Esophagus mucosa (tissue), 1 donor: ENCODE data around the gene SLC25A42. TPM values are rescaled to one million over a fixed set of nuclear protein-coding genes. Genes with fewer than 3 reads are reported as not detected.

Source experiments
- ATAC-seq: fragments of 200-7000 bp; cut with Tn5 transposase; one replicate; pipeline ENCODE4 v1.9.1; 2020
- total RNA-seq: library from RNA; stranded (reverse); gene quantifications from one replicate; pipeline ENCODE4 v1.2.4, GENCODE V29; 2023
- donor health status: DM: yes; HTN: yes; CAD: no.

SLC25A42 gene, protein sequence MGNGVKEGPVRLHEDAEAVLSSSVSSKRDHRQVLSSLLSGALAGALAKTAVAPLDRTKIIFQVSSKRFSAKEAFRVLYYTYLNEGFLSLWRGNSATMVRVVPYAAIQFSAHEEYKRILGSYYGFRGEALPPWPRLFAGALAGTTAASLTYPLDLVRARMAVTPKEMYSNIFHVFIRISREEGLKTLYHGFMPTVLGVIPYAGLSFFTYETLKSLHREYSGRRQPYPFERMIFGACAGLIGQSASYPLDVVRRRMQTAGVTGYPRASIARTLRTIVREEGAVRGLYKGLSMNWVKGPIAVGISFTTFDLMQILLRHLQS
- total RNA-seq, result 2.5 TPM

DNA sequence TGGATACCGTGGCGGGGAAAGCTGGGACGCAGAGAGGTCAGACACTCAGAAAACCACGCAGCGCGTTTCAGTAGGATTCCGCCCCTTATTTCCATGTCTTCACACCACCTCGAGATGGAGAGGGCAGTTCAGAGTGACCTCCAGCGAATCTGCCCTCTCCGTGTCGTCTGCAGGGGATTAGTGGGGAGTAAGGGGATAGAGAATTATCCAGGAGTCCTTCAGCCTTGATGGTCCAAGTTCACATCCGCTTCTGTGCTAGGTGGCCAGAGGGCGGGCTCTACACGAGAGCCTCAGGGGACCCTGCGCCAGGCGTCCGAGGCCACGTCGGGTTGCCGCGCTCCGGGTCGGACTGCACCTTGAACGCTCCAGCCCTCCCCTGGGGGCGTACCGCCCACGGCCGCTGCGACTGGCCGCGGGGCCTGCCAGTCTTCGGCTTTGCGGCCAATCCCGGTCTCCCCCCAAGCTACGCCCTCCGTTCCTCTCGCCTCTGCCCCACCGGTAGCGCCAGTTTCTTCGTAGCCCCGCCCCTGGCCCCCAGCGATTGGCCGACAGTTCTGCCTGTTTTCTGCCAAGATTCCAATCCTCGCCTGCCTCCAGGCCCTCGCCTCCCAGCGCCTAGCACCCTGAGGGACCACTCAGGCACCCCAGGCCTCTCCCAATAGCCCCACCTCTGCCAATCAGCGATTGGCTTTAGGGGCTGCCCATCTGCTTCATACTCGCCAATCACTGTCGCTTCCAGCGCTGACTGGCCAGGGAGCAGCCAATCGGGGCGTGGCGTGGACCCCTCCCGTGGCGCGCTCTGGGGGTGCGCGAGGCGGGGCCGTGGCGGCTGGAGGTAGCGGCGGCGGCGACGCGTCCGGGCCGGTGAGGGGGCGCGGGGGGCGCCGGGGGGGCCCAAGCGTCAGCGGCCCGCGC lies at the start of gene SLC25A42:
Gene SLC25A42 (plus strand): TSS at position 812 of the 915 bp plus-strand sequence. CDS start 32,131 bp downstream, outside the sequence.
- peak; percentile 95 for ATAC-seq

DNA sequence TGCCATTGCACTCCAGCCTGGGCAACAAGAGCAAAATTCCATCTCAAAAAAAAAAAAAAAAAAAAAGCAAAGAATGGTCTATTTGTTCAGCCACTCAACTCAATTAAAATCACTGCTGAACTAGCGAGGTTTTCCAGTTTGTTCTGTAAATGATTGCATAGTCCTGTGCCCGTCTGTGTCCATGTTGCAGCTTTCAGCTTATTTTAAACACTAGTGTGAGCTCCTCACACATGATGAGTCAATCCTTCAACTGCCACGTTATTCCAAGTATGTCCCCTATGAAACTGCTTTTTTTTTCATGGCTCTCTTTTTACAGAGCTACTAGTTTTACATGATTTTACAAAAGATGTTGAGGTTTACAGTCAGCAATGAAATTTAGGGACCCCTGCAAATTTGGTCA lies 42.7 kb upstream of the SLC25A42 start:
- no peak for ATAC-seq

DNA sequence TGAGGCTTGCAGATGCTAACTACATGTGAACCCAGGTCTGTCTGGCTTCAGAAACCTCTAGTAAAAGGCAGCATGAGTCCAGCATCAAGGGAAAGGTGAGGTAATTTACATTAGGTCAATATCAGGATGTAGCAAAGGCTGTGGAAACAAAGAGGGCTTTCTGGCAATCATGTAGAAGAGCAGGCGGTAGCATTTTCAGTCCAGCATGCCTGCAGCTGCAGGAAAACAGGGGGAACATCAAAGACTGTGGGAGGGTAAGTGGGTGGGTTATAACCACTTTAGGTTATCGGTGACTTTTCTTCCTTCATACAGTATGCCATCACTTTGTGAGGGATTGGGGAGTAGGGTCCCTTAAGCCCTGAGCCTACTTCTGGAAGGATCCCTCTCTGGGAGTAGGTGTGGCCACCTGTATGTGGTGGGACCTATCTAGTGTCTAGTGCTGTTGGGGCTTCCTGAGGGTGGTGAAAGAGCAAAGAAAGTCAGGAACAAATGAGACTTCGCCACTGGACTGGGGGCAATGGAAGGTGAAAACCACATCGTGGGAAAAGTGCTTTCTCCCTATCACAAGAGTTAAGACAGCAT lies 41.3 kb upstream of the SLC25A42 start:
- no peak for ATAC-seq

DNA sequence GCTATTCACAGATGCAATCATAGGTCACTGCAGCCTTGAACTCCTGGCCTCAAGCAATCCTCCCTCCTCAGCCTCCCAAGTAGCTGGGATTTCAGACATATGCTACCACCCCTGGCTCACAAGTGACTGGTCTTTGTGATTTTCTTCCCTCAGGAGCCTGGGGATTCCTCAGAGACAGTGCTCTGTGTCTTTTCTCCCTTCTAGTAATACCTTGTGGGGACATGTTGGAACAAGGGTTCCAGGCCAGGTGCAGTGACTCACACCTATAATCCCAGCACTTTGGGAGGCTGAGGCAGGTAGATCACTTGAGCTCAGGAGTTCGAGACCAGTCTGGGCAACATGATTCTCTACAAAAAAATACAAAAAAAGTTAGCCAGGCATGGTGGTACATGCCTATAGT lies 40.4 kb upstream of the SLC25A42 start:
- peak; percentile 38 for ATAC-seq

DNA sequence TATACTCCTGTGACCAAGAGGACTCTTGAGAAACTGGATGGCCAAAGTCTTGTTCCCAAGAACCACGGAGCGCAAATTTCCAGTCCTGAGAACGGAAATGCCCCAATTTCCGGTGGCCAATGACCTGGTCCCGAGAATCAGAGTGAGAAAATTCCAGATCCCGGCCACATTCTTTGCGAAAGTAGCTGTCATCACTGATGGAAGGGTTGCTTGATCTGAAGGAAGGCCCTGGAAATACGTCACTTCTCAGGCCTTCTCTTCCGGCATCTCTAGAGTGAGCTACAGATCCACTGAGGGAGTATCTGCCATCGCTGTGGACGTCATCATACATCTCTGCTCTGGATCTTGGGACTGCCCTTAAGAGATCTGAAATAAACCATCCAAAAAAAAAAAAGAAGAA lies 37.9 kb upstream of the SLC25A42 start:
- ATAC-seq, result no peak

DNA sequence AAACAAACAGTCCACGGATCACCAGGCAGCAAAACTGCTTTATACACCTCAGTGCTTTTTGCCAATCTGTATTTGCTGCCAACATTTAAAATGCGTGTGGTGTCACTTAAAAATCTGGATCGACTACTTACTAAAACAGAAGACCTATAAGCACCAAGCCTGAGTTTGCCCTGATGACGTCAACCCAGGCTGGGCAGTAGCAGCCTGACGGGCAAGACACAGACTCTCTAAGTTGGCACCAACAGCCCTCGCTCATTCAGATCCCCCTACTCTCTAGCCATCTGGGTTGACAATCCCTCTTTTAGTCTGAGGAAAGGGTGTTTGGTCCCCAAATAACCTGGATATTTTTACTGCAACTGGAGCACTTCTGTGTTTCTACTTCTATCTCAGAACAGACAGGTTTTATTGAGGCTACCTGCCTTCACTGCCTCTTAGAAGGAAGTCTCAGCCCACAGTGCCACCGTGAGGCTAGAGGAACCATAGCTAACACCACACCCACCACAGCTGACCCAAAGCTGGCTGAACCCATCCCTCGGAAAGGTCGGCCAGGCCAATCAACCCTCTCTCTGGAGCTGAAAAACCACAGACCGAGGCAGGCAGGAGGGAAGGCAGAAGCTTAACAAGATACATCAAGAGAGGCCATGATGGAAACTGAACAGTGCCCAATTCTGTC lies 37.4 kb upstream of the SLC25A42 start:
- peak; percentile 69 for ATAC-seq

DNA sequence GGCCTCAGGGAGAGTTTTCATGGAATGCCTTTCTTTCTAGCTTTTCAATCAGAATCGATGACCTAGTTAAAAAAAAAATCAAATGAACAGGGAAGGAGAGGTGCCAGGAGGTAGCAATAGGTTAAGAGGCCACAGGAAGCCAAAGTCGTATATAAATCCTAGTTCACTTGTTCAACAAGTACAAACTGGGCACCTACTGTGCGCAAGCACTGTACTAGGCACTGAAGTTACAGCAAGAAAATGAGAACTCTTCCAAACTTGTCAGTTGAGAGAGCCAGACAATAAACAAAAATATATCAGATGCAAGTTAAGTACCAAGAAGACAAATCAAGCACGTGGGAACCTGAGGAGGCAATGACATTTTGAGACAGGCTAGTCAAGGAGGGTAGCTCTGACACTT lies 36.6 kb upstream of the SLC25A42 start:
- no peak for ATAC-seq

DNA sequence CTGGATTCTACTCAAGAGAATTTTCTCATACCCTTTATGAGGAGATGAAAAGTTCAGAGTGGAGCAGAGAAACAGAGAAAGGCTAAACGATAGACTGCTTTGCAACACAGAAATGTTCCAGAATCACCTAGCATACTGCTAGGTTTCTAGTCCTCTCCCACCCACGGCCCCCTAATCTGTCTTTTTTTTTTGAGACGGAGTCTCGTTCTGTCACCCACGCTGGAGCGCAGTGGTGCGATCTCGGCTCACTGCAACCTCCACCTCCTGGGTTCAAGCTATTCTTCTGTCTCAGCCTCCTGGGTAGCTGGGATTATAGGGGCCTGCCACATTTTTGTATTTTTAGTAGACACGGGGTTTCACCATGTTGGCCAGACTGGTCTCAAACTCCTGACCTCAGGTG lies 35.3 kb upstream of the SLC25A42 start:
- no peak for ATAC-seq

DNA sequence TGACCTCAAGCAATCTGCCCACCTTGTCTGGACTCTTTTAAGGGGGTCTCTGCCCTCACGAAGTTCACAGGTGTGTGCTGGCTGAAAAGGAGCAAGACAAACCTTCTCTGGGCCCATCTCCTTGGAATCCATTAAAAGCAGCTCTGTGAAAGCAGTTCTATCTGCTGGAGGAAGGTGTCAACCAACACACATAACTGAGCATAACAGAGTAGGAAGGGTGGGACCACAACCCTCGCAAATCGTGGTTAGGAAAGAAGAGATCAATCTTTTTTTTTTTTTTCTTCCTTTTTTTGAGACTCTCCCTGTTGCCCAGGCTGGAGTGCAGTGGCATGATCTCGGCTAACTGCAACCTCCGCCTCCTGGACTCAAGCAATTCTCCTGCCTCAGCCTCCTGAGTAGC lies 31.9 kb upstream of the SLC25A42 start:
- ATAC-seq, result no peak

DNA sequence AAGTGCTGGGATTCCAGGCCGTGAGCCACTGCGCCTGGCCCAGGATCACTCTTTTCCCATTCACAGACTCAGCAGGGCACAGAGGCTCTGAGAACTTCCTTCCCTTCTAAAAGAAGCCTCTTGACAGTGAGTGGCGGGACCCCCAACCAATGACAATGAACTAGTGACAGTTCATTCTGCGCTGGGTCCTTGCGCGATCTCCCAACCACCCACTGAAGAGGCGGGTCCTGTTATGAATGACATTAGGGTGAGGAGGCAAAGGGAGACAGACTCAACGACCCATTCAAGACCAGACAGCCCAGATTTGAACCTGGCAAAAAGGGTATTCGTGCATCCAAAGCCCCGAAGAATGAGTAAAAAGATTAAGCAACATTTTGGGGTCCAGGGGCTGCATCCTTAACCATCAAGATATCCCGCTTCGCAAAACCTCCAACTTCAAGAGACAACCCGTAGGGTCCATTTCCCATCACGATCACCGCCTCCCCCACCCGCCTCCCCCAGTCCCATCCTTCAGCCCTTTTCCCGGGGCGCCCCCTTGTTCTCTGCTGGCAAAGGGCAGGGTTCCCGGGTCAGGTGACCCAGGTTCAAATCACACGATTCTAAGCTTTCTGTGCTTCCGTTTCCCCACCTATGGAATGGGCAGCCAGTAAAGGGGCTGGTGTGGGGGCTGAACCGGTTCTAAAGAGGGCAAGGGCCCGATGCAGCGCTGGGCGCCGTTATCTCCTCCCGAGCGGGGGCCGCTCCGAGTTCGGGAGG lies 31.2 kb upstream of the SLC25A42 start:
- no peak for ATAC-seq

DNA sequence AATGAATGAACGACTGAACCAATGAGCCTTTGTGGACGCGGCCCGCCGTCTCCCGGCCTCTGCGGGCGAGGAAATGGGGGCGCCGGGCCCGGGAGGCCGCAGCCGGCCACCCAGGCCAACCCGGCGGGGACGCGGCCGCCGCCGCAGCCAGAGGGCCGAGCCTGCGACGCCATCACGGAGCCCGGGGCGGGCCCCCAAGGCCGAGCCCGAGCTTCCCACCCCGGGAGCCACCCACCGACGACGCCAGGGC lies 30.7 kb upstream of the SLC25A42 start:
- ATAC-seq, result no peak

DNA sequence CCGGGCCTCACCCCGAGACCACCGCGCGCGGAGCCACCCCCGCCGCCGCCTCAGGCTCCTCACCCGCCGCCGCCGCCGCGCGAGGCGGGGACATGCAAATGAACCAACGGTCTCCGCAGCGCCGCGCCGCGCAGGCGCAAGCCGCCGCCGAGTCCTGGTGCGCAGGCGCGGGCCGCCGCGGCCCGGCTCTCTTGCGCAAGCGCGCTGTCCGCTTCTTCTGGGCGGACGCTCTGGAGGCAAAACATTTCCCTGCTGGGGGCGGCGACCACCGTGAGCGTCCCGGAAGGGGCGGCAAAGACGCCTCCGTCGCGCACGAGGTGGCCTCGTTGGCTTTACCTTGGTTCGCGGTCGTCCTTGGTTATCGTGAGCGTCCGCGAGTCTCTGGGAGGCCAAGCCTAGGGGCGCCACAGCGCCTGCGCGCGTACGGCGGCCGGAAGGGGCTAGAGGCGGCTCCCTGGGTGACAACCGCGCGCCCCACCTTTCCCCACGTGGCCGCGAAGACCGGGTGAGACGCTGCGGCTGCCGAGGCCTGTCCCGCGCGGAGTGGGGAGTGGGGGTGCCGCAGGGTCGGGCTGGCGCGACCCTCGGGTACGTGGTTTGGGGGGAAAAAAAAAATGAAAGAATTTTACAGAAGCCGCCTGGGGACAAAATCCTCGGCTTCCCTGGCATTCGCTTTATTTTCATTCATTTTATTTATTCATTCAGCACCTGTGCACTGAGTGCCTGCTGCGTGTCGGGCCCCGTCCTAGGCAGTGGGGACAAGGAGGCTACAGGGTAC lies 30.2 kb upstream of the SLC25A42 start, which contains the start of the genes ARMC6 and SUGP2:
Gene ARMC6 (plus strand): TSS at position 178 of the 778 bp plus-strand sequence. CDS start 607 bp downstream, outside the sequence.
Gene SUGP2 (minus strand): TSS at position 92 of the 778 bp plus-strand sequence. CDS start 2,446 bp downstream, outside the sequence.
- ATAC-seq, result peak; percentile 92

DNA sequence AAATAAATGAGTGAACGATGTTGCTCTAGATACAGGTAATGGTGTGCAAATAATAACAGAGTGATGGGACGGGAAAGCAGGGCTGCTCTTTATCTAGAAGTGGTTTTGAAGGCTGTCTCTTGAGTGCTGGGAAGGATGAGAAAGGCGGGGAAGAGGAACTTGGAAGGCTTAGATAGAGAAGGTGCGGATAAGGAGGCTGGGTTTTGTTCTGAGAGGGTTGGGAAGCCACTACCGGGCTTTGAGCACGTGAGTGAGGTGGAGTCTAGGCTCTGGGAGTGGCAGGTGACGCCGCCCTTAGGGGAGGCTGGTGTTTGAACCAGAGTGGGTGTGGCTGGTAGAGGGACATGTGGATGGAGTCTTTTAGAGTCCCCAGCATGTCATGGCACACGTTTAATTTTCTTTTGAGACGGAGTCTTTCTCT lies 29.6 kb upstream of the SLC25A42 start:
- peak; percentile 85 for ATAC-seq

DNA sequence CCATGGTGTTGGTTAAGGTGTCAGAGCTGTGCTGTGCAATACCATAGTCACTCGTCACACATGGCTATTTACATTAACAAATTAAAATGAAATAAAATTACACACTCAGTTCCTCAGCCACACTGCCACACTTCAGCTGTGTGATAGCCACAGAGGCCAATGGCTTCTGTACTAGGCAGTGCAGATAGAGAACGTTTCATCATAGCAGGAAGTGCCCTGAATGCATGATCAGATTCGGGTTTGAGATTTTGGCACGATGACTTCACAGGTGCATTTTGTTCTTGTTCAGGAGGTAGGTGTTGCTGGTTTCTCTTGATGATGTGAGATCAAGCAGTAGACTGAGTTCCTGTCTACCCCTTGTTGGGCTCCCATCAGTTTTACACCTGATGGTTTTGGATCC lies 23.9 kb upstream of the SLC25A42 start:
- no peak for ATAC-seq

DNA sequence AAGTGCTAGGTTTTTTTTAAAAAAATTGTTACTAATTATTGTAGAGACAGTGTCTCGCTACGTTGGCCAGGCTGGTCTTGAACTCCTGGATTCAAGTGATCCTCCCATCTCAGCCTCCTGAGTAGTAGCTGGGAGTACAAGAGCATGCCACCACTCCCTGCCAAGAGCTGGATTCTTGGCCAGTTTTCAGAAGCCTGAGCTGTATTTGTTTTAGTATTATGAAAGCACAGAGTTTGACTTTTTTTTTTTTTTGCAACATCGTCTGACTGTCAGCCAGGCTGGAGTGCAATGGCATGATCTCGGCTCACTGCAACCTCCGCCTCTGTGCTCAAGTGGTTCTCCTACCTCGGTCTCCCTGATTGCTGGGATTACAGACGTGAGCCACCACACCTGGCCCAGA lies 23.4 kb upstream of the SLC25A42 start:
- peak; percentile 34 for ATAC-seq

DNA sequence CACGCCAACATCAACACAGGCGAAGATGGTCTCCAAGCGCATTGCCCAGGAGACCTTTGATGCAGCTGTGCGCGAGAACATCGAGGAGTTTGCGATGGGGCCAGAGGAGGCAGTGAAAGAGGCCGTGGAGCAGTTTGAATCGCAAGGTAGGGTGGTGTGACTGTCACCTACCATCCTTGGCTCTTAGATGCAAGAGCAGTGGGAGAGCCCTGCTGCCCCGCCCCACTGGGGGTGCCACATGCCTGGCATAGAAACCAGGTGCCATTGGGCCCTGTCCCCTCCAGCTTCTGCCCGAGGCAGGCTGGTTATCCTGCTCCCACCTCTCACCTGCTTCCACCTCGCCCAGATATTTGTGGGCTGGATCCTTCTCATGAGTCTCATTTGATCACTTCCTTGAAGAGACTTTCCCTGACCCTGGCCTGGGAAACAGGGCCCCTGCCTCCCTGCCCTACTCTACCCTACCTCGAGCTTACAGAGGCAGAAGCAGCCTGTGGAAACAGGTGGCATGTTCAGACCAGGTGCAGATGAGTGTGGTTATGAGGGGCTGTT lies 21.0 kb upstream of the SLC25A42 start:
- ATAC-seq, result peak; percentile 12

DNA sequence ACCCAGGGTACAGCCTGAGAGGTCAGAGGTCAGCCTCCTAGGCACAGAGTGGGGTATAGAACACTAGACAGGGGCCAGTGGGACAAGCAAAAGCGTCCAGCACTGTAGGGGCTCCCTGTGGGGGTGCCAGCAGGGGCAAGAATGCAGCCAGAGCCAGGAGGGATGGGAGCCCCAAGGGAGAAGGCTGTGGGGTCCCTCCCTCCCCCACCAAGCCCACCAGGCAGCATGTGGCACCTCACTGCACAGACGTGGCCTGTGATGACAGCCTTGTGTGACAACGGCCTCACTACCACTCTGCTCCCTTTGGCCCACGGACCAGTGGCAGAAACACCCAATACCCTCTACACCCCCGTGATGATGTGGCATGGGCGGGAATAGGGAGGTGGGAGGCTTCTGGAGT lies 20.3 kb upstream of the SLC25A42 start:
- no peak for ATAC-seq

DNA sequence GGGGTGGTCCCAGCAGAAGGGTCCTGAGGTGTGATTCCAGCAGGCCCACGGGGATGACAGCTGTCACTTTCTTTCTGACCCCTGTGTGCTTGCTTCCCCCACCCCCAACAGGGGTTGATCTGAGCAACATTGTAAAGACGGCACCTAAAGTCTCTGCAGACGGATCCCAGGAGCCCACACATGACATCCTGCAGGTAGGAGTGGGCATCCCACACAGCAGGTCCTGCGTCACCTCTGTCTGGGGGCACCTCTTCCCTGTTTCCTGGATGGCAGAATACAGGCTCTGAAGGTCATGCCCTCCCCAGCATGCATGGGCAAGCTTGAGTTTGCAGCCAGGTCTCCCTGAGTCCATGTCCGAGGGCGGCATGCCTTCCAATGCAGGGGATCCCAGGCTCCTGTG lies 19.9 kb upstream of the SLC25A42 start:
- no peak for ATAC-seq

DNA sequence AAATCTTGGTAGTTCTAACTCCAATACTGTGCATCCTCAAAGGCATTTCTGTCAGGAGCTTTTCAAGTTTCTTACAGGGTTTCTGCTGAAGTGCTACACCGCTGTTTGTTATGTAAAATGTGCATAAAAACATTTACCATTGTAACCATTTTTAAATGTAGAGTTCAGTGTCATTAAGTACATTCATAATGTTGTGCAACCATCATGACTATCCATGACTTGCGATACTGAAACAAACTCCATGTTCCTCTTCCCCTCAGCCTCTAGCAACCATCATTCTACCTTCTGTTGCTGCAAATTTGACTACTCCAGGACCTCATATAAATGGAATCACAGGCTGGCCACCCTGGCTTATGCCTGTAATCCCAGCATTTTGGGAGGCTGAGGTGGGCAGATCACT lies 14.4 kb upstream of the SLC25A42 start:
- no peak for ATAC-seq

DNA sequence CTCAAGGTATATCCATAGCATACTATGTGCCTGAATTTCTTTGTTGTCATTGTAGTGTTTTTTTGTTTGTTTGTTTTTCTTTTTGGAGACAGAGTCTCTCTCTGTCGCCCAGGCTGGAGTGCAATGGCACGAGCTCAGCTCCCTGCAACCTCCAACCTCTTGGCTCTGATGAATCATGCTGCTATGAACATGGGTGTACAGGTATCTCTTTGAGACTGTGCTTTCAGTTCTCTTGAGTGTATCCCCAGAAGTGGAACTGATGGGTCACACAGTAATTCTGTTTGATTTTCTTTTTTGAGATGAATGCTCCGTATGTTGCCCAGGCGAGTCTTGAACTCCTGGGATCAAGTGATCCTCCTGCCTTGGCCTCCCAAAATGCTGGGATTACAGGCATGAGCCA lies 13.7 kb upstream of the SLC25A42 start:
- ATAC-seq, result no peak

DNA sequence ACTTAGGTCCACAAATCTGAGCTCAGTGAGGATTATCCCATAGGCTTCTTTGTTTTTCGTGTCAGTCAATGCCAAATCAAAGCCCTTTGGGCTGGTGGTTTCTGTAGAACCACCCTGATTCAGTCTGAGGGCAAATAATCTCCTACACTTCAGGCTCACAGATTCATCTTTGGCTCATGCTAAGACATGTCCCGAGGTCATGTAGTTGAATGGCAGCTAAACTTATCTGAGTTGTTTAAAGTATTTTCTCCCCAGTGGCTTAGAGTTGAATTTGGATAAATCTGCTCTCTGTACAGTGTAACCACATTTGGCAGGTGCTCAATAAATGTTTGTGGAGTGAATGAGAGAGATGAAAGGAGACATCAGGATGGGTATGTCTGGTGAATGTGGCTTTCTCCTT lies 13.1 kb upstream of the SLC25A42 start:
- no peak for ATAC-seq
